Upper lobe of left lung (tissue), 6 donors: ENCODE data around the gene TTBK2. TPM values are rescaled to one million over a fixed set of nuclear protein-coding genes. Genes with fewer than 3 reads are reported as not detected.

Source experiments
- ATAC-seq, 2 donors: fragments of 200-7000 bp; cut with Tn5 transposase; one replicate each; pipeline ENCODE4 v1.9.1; 2022; ENCODE audit warnings: mild to moderate bottlenecking in 2 of 2, moderate library complexity in 2 of 2; ENCODE audit not compliant: low FRiP score in 2 of 2
- DNase-seq, 2 donors: peaks; one replicate each; pipeline ENCODE4 v3.0.0-alpha.2; 2019 to 2020
- H3K27ac ChIP-seq, 4 donors: fragments of 200-600 bp; sonication (generic); one replicate each; pipeline ENCODE4 v1.5.1; 2016 to 2019
- H3K27me3 ChIP-seq, 4 donors: fragments of 200-600 bp; sonication (generic); one replicate each; pipeline ENCODE4 v1.5.1; 2017 to 2019
- H3K36me3 ChIP-seq, 4 donors: fragments of 200-600 bp; sonication (generic); one replicate each; pipeline ENCODE4 v1.5.1; 2016 to 2019
- H3K4me1 ChIP-seq, 4 donors: fragments of 200-600 bp; sonication (generic); one replicate each; pipeline ENCODE4 v1.5.1; 2018 to 2019
- H3K4me3 ChIP-seq, 4 donors: fragments of 200-600 bp; sonication (generic); one replicate each; pipeline ENCODE4 v1.5.1; 2017 to 2019; ENCODE audit warnings: mild to moderate bottlenecking in 2 of 4, moderate library complexity in 1 of 4
- H3K9me3 ChIP-seq, 4 donors: fragments of 200-600 bp; sonication (generic); one replicate each; pipeline ENCODE4 v1.5.1; 2018 to 2019
- CTCF ChIP-seq, 6 experiments: fragments of 450-650 bp in 4 of 6; fragments of 200-600 bp in 2 of 6; sonication (generic) in 2 of 6; IDR thresholded peaks; one replicate each; pipeline ENCODE4 v1.5.1; 2016 to 2019; ENCODE audit warnings: antibody characterized with exemption in 6 of 6
- EP300 ChIP-seq, 4 donors: sonication (generic); formaldehyde crosslinking; IDR thresholded peaks; one replicate each; pipeline ENCODE4 v1.5.1; 2017; ENCODE audit warnings: antibody characterized with exemption in 4 of 4, control low read depth in 2 of 4
- POLR2A ChIP-seq, 4 donors: fragments of 450-650 bp; IDR thresholded peaks; one replicate each; pipeline ENCODE4 v1.5.1; 2016 to 2017; ENCODE audit warnings: antibody characterized with exemption in 4 of 4, mild to moderate bottlenecking in 2 of 4
- POLR2AphosphoS5 ChIP-seq, 2 donors: sonication (generic); formaldehyde crosslinking; IDR thresholded peaks; one replicate each; pipeline ENCODE4 v1.5.1; 2017; ENCODE audit warnings: antibody characterized with exemption in 2 of 2
- WGBS, 2 donors: methylation state at CpG; one replicate each; pipeline ENCODE4 v1.1.5; 2017 to 2018; 5-methylcytosine and 5-hydroxymethylcytosine counted together
- total RNA-seq, 6 donors: library from RNA; depleted of rRNA in 4 of 6; stranded (reverse); fragments of >200 nt in 4 of 6; gene quantifications; one replicate each; pipeline versions ENCODE4 v1.1.0 to v1.2.1, GENCODE V29; 2016 to 2021
- donor health status: DM: no; HTN: no; CAD: no; lungs with moderate emphysema.
- donor health status: DM: no; HTN: yes; CAD: no; lungs with severe emphysema.

The TTBK2 gene
- total RNA-seq, 6 donors from 2014 or later = 8.2 to 28.3 (median 13.2) TPM

- H3K4me3 ChIP-seq = no peak overlapping the region
- H3K9me3 ChIP-seq = no peaks in the 10 kb centered on the region
- no peaks in the 10 kb centered on the region for H3K27me3 ChIP-seq
- H3K4me1 ChIP-seq = no peaks in the 10 kb centered on the region
- no peak for DNase-seq
- H3K36me3 ChIP-seq = peaks cover 9 to 20% (median 17%) of the 10 kb centered on the region in 4 donors
- no peak for TF ChIP-seq POLR2A (IDR thresholded peaks at IDR 0.05)
- no peak for TF ChIP-seq CTCF (IDR thresholded peaks at IDR 0.05)
- TF ChIP-seq POLR2AphosphoS5 (IDR thresholded peaks at IDR 0.05) = no peak
- TF ChIP-seq EP300 (IDR thresholded peaks at IDR 0.05) = no peak
- no peak for ATAC-seq
- no peak overlapping the region for H3K27ac ChIP-seq
- 92% methylated on average over 1 of the region's 1 CpG for WGBS, 2 donors
These were observed 19.9 kb upstream of the TTBK2 start for GRCh38 chr15:42940527-42940926.

GRCh38 chr15:42939841-42940240 is 19.3 kb upstream of the TTBK2 start:
- ATAC-seq = no peak
- no peak overlapping the region for H3K27ac ChIP-seq
- H3K4me1 ChIP-seq = no peaks in the 10 kb centered on the region
- H3K4me3 ChIP-seq = no peak overlapping the region
- no peak for DNase-seq
- TF ChIP-seq CTCF (IDR thresholded peaks at IDR 0.05) (no peak), POLR2A (IDR thresholded peaks at IDR 0.05) (no peak), EP300 (IDR thresholded peaks at IDR 0.05) (no peak), POLR2AphosphoS5 (IDR thresholded peaks at IDR 0.05) (no peak)
- no peaks in the 10 kb centered on the region for H3K9me3 ChIP-seq
- peaks cover 4 to 15% (median 11%) of the 10 kb centered on the region in 4 donors for H3K36me3 ChIP-seq
- 93 to 94% methylated on average over 5 to 8 of the region's 8 CpGs for WGBS, 2 donors
- no peaks in the 10 kb centered on the region for H3K27me3 ChIP-seq

GRCh38 chr15:42937143-42937542 is 16.6 kb upstream of the TTBK2 start:
- Histone ChIP-seq H3K27ac (no peak overlapping the region), H3K4me1 (no peaks in the 10 kb centered on the region), H3K4me3 (no peak overlapping the region), H3K9me3 (no peaks in the 10 kb centered on the region), H3K36me3 (no peaks in the 10 kb centered on the region), H3K27me3 (no peaks in the 10 kb centered on the region)
- TF ChIP-seq CTCF (IDR thresholded peaks at IDR 0.05) (no peak), EP300 (IDR thresholded peaks at IDR 0.05) (no peak), POLR2AphosphoS5 (IDR thresholded peaks at IDR 0.05) (no peak), POLR2A (IDR thresholded peaks at IDR 0.05) (no peak)
- ATAC-seq = no peak
- DNase-seq = no peak

- TF ChIP-seq CTCF (IDR thresholded peaks at IDR 0.05) = no peak
- TF ChIP-seq EP300 (IDR thresholded peaks at IDR 0.05) = no peak
- TF ChIP-seq POLR2A (IDR thresholded peaks at IDR 0.05) = no peak
- TF ChIP-seq POLR2AphosphoS5 (IDR thresholded peaks at IDR 0.05) = no peak
- no peak for DNase-seq
- Histone ChIP-seq H3K27me3 (no peaks in the 10 kb centered on the region), H3K4me1 (no peaks in the 10 kb centered on the region), H3K36me3 (no peaks in the 10 kb centered on the region), H3K9me3 (no peaks in the 10 kb centered on the region), H3K4me3 (no peak overlapping the region), H3K27ac (no peak overlapping the region)
- no peak for ATAC-seq
- 73 to 74% methylated on average over 7 of the region's 7 CpGs for WGBS, 2 donors
These were observed 13.5 kb upstream of the TTBK2 start for GRCh38 chr15:42933886-42934667.
